Loucy (cell line): ENCODE measurements around the gene CBX5.
"Not testable (repeated sequence)": the region's sequence is repeated elsewhere in the genome, so short reads cannot be mapped to it uniquely, and the experiment has no call there.

Source experiments
- H2AFZ ChIP-seq: fragments of 200-600 bp; sonication (generic); 2 replicates; pipeline ENCODE4 v1.6.0; 2016; ENCODE audit warnings: antibody characterized with exemption, mild to moderate bottlenecking, low read length, moderate library complexity
- H3F3A ChIP-seq: fragments of 200-600 bp; 2 replicates; pipeline ENCODE4 v1.6.0; 2016; ENCODE audit warnings: antibody characterized with exemption, low read depth, mild to moderate bottlenecking
- H3K27me3 ChIP-seq: fragments of 200-600 bp; sonication (generic); 2 replicates; pipeline ENCODE4 v1.6.1; 2014; ENCODE audit warnings: low read length, mild to moderate bottlenecking; ENCODE audit not compliant: insufficient read depth, poor library complexity, severe bottlenecking
- H3K36me3 ChIP-seq: fragments of 200-600 bp; sonication (generic); 2 replicates; pipeline ENCODE4 v1.6.1; 2016; ENCODE audit warnings: low read length; ENCODE audit not compliant: insufficient read depth
- H3K4me1 ChIP-seq: fragments of 200-600 bp; sonication (generic); 2 replicates; pipeline ENCODE4 v1.5.1; 2014; ENCODE audit warnings: low read length, mild to moderate bottlenecking; ENCODE audit not compliant: insufficient read depth, poor library complexity, severe bottlenecking
- H3K4me2 ChIP-seq: fragments of 200-600 bp; sonication (generic); 2 replicates; pipeline ENCODE4 v1.6.0; 2014; ENCODE audit warnings: antibody characterized with exemption, low read length, low read depth, mild to moderate bottlenecking; ENCODE audit not compliant: poor library complexity, severe bottlenecking
- H3K4me3 ChIP-seq: fragments of 200-600 bp; sonication (generic); 2 replicates; pipeline ENCODE4 v1.5.1; 2014; ENCODE audit warnings: low read length, mild to moderate bottlenecking, mixed read lengths; ENCODE audit not compliant: poor library complexity, severe bottlenecking
- H3K79me2 ChIP-seq: fragments of 200-600 bp; sonication (generic); 2 replicates; pipeline ENCODE4 v1.6.1; 2014; ENCODE audit warnings: low read length; ENCODE audit not compliant: insufficient read depth
- H3K9ac ChIP-seq: fragments of 200-600 bp; sonication (generic); 2 replicates; pipeline ENCODE4 v1.6.0; 2014; ENCODE audit warnings: mild to moderate bottlenecking, low read depth, low read length, moderate library complexity; ENCODE audit not compliant: poor library complexity, severe bottlenecking
- H3K9me2 ChIP-seq: fragments of 200-600 bp; sonication (generic); replicated peaks from 2 replicates; pipeline ENCODE4 v1.6.1; 2016; ENCODE audit warnings: low read depth, low read length, mixed read lengths
- H3K9me3 ChIP-seq: fragments of 200-600 bp; sonication (generic); 2 replicates; pipeline ENCODE4 v1.6.1; 2014; ENCODE audit warnings: mild to moderate bottlenecking, antibody characterized with exemption, low read length, low read depth; ENCODE audit not compliant: insufficient read depth
- H4K20me1 ChIP-seq: fragments of 200-600 bp; sonication (generic); 2 replicates; pipeline ENCODE4 v1.6.0; 2014; ENCODE audit warnings: antibody characterized with exemption, low read length, mild to moderate bottlenecking; ENCODE audit not compliant: insufficient read depth, poor library complexity, severe bottlenecking
- EZH2phosphoT487 ChIP-seq: fragments of 200-600 bp; IDR thresholded peaks from 2 replicates; pipeline ENCODE4 v1.6.1; 2018; ENCODE audit warnings: antibody characterized with exemption, mild to moderate bottlenecking, moderate library complexity, borderline replicate concordance
- TF ChIP-seq, protein P1 (sequence below): fragments of 200-600 bp; sonication (generic); conservative IDR thresholded peaks from 2 replicates; pipeline ENCODE4 v1.5.1; 2014; ENCODE audit warnings: mild to moderate bottlenecking, antibody characterized with exemption, low read length

Gene CBX5

GRCh38 chr12:54196396-54196795 is 83.5 kb downstream of the CBX5 start:
- H3K9me2 ChIP-seq = no peaks in the 10 kb centered on the region
- peak overlapping the region; percentile 21 for H3K9ac ChIP-seq
- H3K36me3 ChIP-seq = no peaks in the 10 kb centered on the region
- no peak overlapping the region for H2AFZ ChIP-seq
- H3K4me2 ChIP-seq = peak overlapping the region; percentile 80
- no peaks in the 10 kb centered on the region for H3K9me3 ChIP-seq
- H3K4me3 ChIP-seq = peak overlapping the region; percentile 61
- no peaks in the 10 kb centered on the region for H3F3A ChIP-seq
- no peaks in the 10 kb centered on the region for H3K27me3 ChIP-seq
- no peaks in the 10 kb centered on the region for H4K20me1 ChIP-seq
- no peaks in the 10 kb centered on the region for H3K79me2 ChIP-seq
- TF ChIP-seq, protein P1, sequence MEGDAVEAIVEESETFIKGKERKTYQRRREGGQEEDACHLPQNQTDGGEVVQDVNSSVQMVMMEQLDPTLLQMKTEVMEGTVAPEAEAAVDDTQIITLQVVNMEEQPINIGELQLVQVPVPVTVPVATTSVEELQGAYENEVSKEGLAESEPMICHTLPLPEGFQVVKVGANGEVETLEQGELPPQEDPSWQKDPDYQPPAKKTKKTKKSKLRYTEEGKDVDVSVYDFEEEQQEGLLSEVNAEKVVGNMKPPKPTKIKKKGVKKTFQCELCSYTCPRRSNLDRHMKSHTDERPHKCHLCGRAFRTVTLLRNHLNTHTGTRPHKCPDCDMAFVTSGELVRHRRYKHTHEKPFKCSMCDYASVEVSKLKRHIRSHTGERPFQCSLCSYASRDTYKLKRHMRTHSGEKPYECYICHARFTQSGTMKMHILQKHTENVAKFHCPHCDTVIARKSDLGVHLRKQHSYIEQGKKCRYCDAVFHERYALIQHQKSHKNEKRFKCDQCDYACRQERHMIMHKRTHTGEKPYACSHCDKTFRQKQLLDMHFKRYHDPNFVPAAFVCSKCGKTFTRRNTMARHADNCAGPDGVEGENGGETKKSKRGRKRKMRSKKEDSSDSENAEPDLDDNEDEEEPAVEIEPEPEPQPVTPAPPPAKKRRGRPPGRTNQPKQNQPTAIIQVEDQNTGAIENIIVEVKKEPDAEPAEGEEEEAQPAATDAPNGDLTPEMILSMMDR = no peak
- TF ChIP-seq EZH2phosphoT487 = no peak
- peaks cover 39% of the 10 kb centered on the region for H3K4me1 ChIP-seq

- no peaks in the 10 kb centered on the region for H4K20me1 ChIP-seq
- peak overlapping the region; percentile 71; the same call in 1 of the 2 replicates for H2AFZ ChIP-seq
- no peaks in the 10 kb centered on the region for H3K27me3 ChIP-seq
- no peaks in the 10 kb centered on the region for H3K36me3 ChIP-seq
- H3K4me3 ChIP-seq = peak overlapping the region; percentile 61
- no peaks in the 10 kb centered on the region for H3K9me3 ChIP-seq
- H3F3A ChIP-seq = no peaks in the 10 kb centered on the region
- H3K4me1 ChIP-seq = peaks cover 42% of the 10 kb centered on the region
- no peaks in the 10 kb centered on the region for H3K9me2 ChIP-seq
- no peak for TF ChIP-seq EZH2phosphoT487
- TF ChIP-seq, protein P1 = no peak
- no peaks in the 10 kb centered on the region for H3K79me2 ChIP-seq
- H3K4me2 ChIP-seq = peak overlapping the region; percentile 80
- peak overlapping the region; percentile 21 for H3K9ac ChIP-seq
These were observed 84.1 kb downstream of the CBX5 start for GRCh38 chr12:54195737-54196347.

GRCh38 chr12:54195080-54195736 is 84.7 kb downstream of the CBX5 start:
- no peaks in the 10 kb centered on the region for H4K20me1 ChIP-seq
- no peaks in the 10 kb centered on the region for H3K9me2 ChIP-seq
- peaks cover 42% of the 10 kb centered on the region for H3K4me1 ChIP-seq
- no peaks in the 10 kb centered on the region for H3K9me3 ChIP-seq
- H3K4me3 ChIP-seq = peak overlapping the region; percentile 61
- H3K9ac ChIP-seq = no peak overlapping the region
- no peaks in the 10 kb centered on the region for H3K27me3 ChIP-seq
- no peaks in the 10 kb centered on the region for H3K36me3 ChIP-seq
- no peak for TF ChIP-seq EZH2phosphoT487
- TF ChIP-seq, protein P1 = no peak
- peak overlapping the region; percentile 80 for H3K4me2 ChIP-seq
- no peaks in the 10 kb centered on the region for H3F3A ChIP-seq
- peak overlapping the region; percentile 71; the same call in 1 of the 2 replicates for H2AFZ ChIP-seq
- no peaks in the 10 kb centered on the region for H3K79me2 ChIP-seq

- not testable (repeated sequence) for H3K9me3 ChIP-seq, H3F3A ChIP-seq, H3K4me3 ChIP-seq, H3K36me3 ChIP-seq, H3K79me2 ChIP-seq, H2AFZ ChIP-seq, H3K9me2 ChIP-seq, H3K27me3 ChIP-seq, H4K20me1 ChIP-seq, H3K9ac ChIP-seq, H3K4me2 ChIP-seq
- peaks cover 39% of the 10 kb centered on the region for H3K4me1 ChIP-seq
These were observed 85.3 kb downstream of the CBX5 start for GRCh38 chr12:54194611-54195010.
